ENCODE results near the gene BBX. TPM values are rescaled to one million over a fixed set of nuclear protein-coding genes. Genes with fewer than 3 reads are reported as not detected.

The BBX gene
- 30.3 and 38.1 TPM in 2 replicates for total RNA-seq

- DNase-seq (ENCODE audit: low read depth in 2 of 2) = peak; percentile 94 to 98
These were observed at the start of gene BBX for GRCh38 chr3:107522510-107523288. BBX (plus strand) TSS chr3:107522962; CDS start chr3:107710461, 187,499 bp downstream.

GRCh38 chr3:107476462-107476861 is 46.3 kb upstream of the BBX start:
- DNase-seq (ENCODE audit: low read depth in 2 of 2) = no peak

- no peak for DNase-seq (ENCODE audit: low read depth in 2 of 2)
These were observed 35.3 kb upstream of the BBX start for GRCh38 chr3:107487490-107487889.

- no peak for DNase-seq (ENCODE audit: low read depth in 2 of 2)
These were observed 33.8 kb upstream of the BBX start for GRCh38 chr3:107488942-107489341.

GRCh38 chr3:107493134-107493533 is 29.6 kb upstream of the BBX start:
- DNase-seq (ENCODE audit: low read depth in 2 of 2) = no peak

- no peak for DNase-seq (ENCODE audit: low read depth in 2 of 2)
These were observed 25.9 kb upstream of the BBX start for GRCh38 chr3:107496855-107497254.

- DNase-seq (ENCODE audit: low read depth in 2 of 2) = no peak
These were observed 24.1 kb upstream of the BBX start for GRCh38 chr3:107498646-107499045.

GRCh38 chr3:107506458-107506857 is 16.3 kb upstream of the BBX start:
- DNase-seq (ENCODE audit: low read depth in 2 of 2) = no peak

- DNase-seq (ENCODE audit: low read depth in 2 of 2) = no peak
These were observed 14.4 kb upstream of the BBX start for GRCh38 chr3:107508331-107508730.

GRCh38 chr3:107512108-107512507 is 10.7 kb upstream of the BBX start:
- no peak for DNase-seq (ENCODE audit: low read depth in 2 of 2)

GRCh38 chr3:107514453-107514852 is 8.3 kb upstream of the BBX start:
- no peak for DNase-seq (ENCODE audit: low read depth in 2 of 2)

- no peak for DNase-seq (ENCODE audit: low read depth in 2 of 2)
These were observed 6.3 kb upstream of the BBX start for GRCh38 chr3:107516475-107516874.

- no peak for DNase-seq (ENCODE audit: low read depth in 2 of 2)
These were observed 2.2 kb upstream of the BBX start for GRCh38 chr3:107520535-107520934.

GRCh38 chr3:107521469-107522059 is 1.2 kb upstream of the BBX start:
- DNase-seq (ENCODE audit: low read depth in 2 of 2) = no peak

GRCh38 chr3:107523289-107523538 is 452 bp downstream of the BBX start:
- DNase-seq (ENCODE audit: low read depth in 2 of 2) = peak in 1 of 2 donors; percentile 58

- peak in 1 of 2 donors; percentile 55 for DNase-seq (ENCODE audit: low read depth in 2 of 2)
These were observed 970 bp downstream of the BBX start for GRCh38 chr3:107523539-107524325.

- DNase-seq (ENCODE audit: low read depth in 2 of 2) = peak in 1 of 2 donors; percentile 23
These were observed 1.6 kb downstream of the BBX start for GRCh38 chr3:107524326-107524840.

- DNase-seq (ENCODE audit: low read depth in 2 of 2) = peak in 1 of 2 donors; percentile 69
These were observed 2.3 kb downstream of the BBX start for GRCh38 chr3:107524841-107525643.

- DNase-seq (ENCODE audit: low read depth in 2 of 2) = peak in 1 of 2 donors; percentile 14
These were observed 3.0 kb downstream of the BBX start for GRCh38 chr3:107525644-107526305.

- no peak for DNase-seq (ENCODE audit: low read depth in 2 of 2)
These were observed 9.2 kb downstream of the BBX start for GRCh38 chr3:107531917-107532469.

GRCh38 chr3:107540857-107541256 is 18.1 kb downstream of the BBX start:
- no peak for DNase-seq (ENCODE audit: low read depth in 2 of 2)

All from dermis microvascular lymphatic vessel endothelial cell (primary cell).